ENCODE measurements around the gene PGAM2.
A peak's percentile ranks its signal among the peaks of the same experiment; 100 is the strongest.

PGAM2 gene

DNA sequence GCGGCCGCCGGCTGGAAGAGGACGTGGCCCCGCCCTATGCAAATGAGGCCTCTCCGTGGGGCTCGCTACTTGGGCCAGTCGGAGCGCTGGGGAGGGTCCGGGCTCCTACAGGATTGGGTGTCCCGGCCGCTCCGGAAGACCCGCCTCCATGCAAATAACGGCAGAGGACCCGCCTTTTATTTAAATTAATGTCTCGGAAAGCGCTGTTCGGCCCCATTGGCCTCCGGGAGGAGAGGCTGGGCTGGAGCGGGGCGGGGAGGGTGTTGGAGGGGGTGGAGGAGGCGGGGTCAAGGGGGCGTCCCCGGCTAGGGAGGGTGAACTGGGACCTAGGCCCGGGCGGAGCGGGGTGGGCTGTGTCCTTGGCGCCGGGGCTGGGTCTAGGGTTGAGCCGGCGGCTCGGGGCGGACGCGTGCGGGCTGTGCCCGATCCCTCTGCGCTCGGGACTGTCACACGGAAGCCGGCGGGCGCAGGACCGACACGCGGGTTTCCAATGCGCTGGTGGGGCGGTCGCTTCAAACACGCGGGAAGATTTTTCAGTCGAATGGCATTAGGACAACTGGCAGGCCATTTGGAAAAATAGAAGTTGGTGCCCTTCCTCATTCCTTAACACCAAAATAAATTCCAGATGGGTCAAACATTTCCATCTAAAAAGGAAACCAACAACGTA, 17.3 kb upstream of the PGAM2 start:
- Histone ChIP-seq H3K27me3 (ENCODE audit: control insufficient read depth in 1 of 2, insufficient read depth in 2 of 2, low read length in 2 of 2) (no peaks in the 10 kb centered on the region), H3K4me1 (ENCODE audit: control insufficient read depth in 1 of 2, insufficient read depth in 2 of 2, low read length in 2 of 2) (peaks cover 12 to 13% of the 10 kb centered on the region in 2 donors), H3K4me3 (ENCODE audit: low read depth in 1 of 2, low read length in 2 of 2) (peak overlapping the region; percentile 72), H3K9me3 (ENCODE audit: control insufficient read depth in 1 of 2, low read length in 2 of 2) (no peaks in the 10 kb centered on the region), H3K36me3 (ENCODE audit: control insufficient read depth in 1 of 2, insufficient read depth in 2 of 2, low read length in 2 of 2) (peaks cover 22 to 32% of the 10 kb centered on the region in 2 donors), H3K27ac (ENCODE audit: low read depth, low read length) (peak overlapping the region; percentile 82), H3K9ac (ENCODE audit: low read depth in 1 of 2, low read length in 2 of 2) (peak overlapping the region; percentile 58 to 67)

DNA sequence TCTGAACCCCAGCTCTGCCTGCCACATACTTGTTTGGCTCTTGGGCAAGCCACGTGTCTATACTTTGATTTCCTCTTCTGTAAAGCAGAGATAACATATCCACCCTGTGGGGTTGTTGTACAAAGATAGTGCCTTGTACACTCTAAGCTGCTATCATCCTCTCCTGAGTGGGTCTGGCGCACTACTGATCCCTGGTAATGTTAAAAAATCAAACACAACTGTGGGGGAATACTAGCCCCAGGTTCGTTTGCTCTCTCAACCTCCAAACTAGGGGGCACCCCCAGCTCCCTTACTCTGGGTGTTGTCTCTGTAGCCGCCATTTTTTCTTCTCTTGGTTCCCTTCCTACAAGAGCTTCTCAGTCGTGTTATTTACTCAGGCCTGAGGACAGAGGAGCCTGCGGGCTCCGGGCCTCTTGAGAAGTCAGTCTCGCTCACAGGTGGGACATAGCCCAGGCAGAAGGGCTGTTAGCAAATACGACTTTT, 15.9 kb upstream of the PGAM2 start:
- Histone ChIP-seq H3K27ac (ENCODE audit: low read depth, low read length) (no peak overlapping the region), H3K4me3 (ENCODE audit: low read depth in 1 of 2, low read length in 2 of 2) (peak overlapping the region; percentile 78 to 86), H3K4me1 (ENCODE audit: control insufficient read depth in 1 of 2, insufficient read depth in 2 of 2, low read length in 2 of 2) (peaks cover 13 to 16% of the 10 kb centered on the region in 2 donors), H3K36me3 (ENCODE audit: control insufficient read depth in 1 of 2, insufficient read depth in 2 of 2, low read length in 2 of 2) (peaks cover 22 to 45% of the 10 kb centered on the region in 2 donors), H3K27me3 (ENCODE audit: control insufficient read depth in 1 of 2, insufficient read depth in 2 of 2, low read length in 2 of 2) (no peaks in the 10 kb centered on the region), H3K9me3 (ENCODE audit: control insufficient read depth in 1 of 2, low read length in 2 of 2) (no peaks in the 10 kb centered on the region), H3K9ac (ENCODE audit: low read depth in 1 of 2, low read length in 2 of 2) (peak overlapping the region in 1 of 2 donors; percentile 69)

DNA sequence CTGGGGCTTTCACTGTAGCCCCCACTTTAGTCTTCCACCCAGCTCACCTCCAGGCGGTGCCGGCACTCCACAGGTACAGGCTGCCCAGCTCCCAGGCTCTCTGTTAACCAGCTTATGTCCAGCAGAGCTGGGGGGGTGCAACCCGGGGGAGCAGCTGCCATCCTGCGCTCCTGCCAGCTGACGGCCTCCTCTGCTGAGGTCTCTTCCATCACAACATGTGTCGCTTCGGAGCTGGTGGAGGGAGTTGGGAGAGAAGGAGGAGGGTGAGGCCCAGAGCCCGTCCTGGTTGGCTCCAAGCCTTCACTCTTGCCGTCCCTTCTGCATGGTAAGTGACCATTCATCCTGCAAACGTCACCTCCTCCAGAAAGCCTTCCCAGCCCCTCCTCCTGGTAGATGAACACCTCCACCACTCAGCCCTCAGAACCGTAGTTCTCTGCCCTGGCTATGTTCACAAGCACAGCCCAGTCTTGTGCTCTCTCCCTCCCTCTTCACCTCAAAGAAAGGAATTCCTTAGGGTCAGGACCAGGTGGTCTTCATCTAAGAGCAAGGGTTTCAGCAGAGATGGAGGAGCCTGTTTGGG, 15.4 kb upstream of the PGAM2 start:
- H3K36me3 ChIP-seq (ENCODE audit: control insufficient read depth in 1 of 2, insufficient read depth in 2 of 2, low read length in 2 of 2) = peaks cover 22 to 51% of the 10 kb centered on the region in 2 donors
- H3K27ac ChIP-seq (ENCODE audit: low read depth, low read length) = no peak overlapping the region
- peak overlapping the region in 1 of 2 donors; percentile 69 for H3K9ac ChIP-seq (ENCODE audit: low read depth in 1 of 2, low read length in 2 of 2)
- H3K4me1 ChIP-seq (ENCODE audit: control insufficient read depth in 1 of 2, insufficient read depth in 2 of 2, low read length in 2 of 2) = peaks cover 18 to 20% of the 10 kb centered on the region in 2 donors
- peak overlapping the region; percentile 78 to 86 for H3K4me3 ChIP-seq (ENCODE audit: low read depth in 1 of 2, low read length in 2 of 2)
- H3K27me3 ChIP-seq (ENCODE audit: control insufficient read depth in 1 of 2, insufficient read depth in 2 of 2, low read length in 2 of 2) = no peaks in the 10 kb centered on the region
- no peaks in the 10 kb centered on the region for H3K9me3 ChIP-seq (ENCODE audit: control insufficient read depth in 1 of 2, low read length in 2 of 2)

DNA sequence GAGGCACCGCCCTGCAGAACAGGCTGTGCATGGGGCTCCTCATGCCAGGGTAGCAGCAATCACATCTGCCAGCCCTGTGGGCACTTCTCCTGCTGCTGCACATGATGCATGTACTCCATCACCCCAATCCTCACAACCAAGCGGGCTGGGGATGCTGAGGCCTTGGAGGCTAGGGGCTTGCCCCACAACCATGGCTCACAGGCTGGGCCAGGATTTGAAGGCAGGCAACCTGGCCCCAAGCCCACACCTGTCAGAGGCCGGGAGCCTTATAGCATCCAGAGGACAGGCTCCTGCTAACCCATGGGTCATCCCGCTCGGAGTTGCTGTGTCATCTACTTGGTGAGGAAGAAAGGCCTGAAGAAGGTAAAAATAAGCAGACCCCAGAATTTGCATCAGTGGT, 14.8 kb upstream of the PGAM2 start:
- no peak overlapping the region for H3K4me3 ChIP-seq (ENCODE audit: low read depth in 1 of 2, low read length in 2 of 2)
- peaks cover 22 to 57% of the 10 kb centered on the region in 2 donors for H3K36me3 ChIP-seq (ENCODE audit: control insufficient read depth in 1 of 2, insufficient read depth in 2 of 2, low read length in 2 of 2)
- no peaks in the 10 kb centered on the region for H3K9me3 ChIP-seq (ENCODE audit: control insufficient read depth in 1 of 2, low read length in 2 of 2)
- no peak overlapping the region for H3K9ac ChIP-seq (ENCODE audit: low read depth in 1 of 2, low read length in 2 of 2)
- peaks cover 18 to 20% of the 10 kb centered on the region in 2 donors for H3K4me1 ChIP-seq (ENCODE audit: control insufficient read depth in 1 of 2, insufficient read depth in 2 of 2, low read length in 2 of 2)
- no peaks in the 10 kb centered on the region for H3K27me3 ChIP-seq (ENCODE audit: control insufficient read depth in 1 of 2, insufficient read depth in 2 of 2, low read length in 2 of 2)
- H3K27ac ChIP-seq (ENCODE audit: low read depth, low read length) = no peak overlapping the region

DNA sequence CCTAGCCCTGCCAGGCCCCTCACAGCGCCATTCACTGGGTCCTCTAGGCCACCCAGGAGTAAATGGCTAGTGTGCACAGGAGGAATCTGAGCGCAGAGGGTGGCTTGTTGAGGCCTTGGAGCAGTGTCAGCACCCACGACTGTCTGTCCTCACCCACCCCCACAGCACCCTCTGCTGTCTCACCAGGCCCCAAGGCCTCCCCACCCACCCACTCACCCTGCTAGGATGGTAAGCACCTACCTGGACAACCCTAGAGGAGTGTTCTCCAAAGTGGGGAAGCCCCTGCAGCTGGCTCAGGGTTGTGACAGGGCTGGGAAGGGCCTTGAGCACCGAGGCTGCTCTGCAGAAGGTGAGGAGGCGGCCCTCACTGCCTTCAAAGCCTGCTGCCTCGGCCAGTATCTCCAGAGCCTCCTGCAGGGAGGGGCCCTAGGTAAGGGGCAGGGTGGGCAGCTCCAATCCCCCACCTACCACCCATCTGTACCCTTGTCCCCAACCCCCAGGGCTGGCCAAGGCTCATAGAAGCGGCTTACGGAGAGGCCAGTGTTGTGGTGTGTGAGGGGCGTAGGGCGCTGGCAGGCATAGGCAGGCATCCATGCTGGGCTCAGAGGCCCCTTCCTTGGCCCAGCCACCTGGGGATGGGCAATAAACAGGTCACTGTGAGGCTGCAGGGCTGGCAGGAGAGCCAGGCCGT, 14.1 kb upstream of the PGAM2 start:
- peaks cover 18 to 20% of the 10 kb centered on the region in 2 donors for H3K4me1 ChIP-seq (ENCODE audit: control insufficient read depth in 1 of 2, insufficient read depth in 2 of 2, low read length in 2 of 2)
- peaks cover 22 to 60% of the 10 kb centered on the region in 2 donors for H3K36me3 ChIP-seq (ENCODE audit: control insufficient read depth in 1 of 2, insufficient read depth in 2 of 2, low read length in 2 of 2)
- no peaks in the 10 kb centered on the region for H3K9me3 ChIP-seq (ENCODE audit: control insufficient read depth in 1 of 2, low read length in 2 of 2)
- H3K9ac ChIP-seq (ENCODE audit: low read depth in 1 of 2, low read length in 2 of 2) = no peak overlapping the region
- no peaks in the 10 kb centered on the region for H3K27me3 ChIP-seq (ENCODE audit: control insufficient read depth in 1 of 2, insufficient read depth in 2 of 2, low read length in 2 of 2)
- H3K27ac ChIP-seq (ENCODE audit: low read depth, low read length) = no peak overlapping the region
- no peak overlapping the region for H3K4me3 ChIP-seq (ENCODE audit: low read depth in 1 of 2, low read length in 2 of 2)

DNA sequence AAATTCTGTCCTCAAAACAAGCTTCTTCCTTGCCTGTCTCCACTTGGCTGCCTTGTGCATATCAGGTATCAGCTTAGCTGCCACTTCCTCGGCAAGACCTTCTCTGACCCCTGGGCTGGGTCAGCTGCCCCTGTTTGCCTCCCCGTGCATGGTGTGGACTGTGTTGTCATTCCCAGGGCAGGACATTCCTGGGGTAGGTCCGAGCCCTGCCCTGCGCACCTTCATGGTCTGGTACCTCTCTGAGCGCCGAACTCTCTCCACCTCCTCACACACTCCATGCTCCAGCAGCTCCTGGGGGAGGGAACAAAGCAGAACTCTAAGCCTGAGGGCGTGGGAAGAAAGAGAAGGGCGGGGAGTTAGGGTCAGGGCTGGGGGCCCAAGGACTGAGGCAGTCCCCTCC, 13.2 kb upstream of the PGAM2 start:
- Histone ChIP-seq H3K36me3 (ENCODE audit: control insufficient read depth in 1 of 2, insufficient read depth in 2 of 2, low read length in 2 of 2) (peaks cover 22 to 68% of the 10 kb centered on the region in 2 donors), H3K4me1 (ENCODE audit: control insufficient read depth in 1 of 2, insufficient read depth in 2 of 2, low read length in 2 of 2) (peaks cover 23 to 29% of the 10 kb centered on the region in 2 donors), H3K9me3 (ENCODE audit: control insufficient read depth in 1 of 2, low read length in 2 of 2) (no peaks in the 10 kb centered on the region), H3K4me3 (ENCODE audit: low read depth in 1 of 2, low read length in 2 of 2) (no peak overlapping the region), H3K9ac (ENCODE audit: low read depth in 1 of 2, low read length in 2 of 2) (no peak overlapping the region), H3K27me3 (ENCODE audit: control insufficient read depth in 1 of 2, insufficient read depth in 2 of 2, low read length in 2 of 2) (no peaks in the 10 kb centered on the region), H3K27ac (ENCODE audit: low read depth, low read length) (no peak overlapping the region)

DNA sequence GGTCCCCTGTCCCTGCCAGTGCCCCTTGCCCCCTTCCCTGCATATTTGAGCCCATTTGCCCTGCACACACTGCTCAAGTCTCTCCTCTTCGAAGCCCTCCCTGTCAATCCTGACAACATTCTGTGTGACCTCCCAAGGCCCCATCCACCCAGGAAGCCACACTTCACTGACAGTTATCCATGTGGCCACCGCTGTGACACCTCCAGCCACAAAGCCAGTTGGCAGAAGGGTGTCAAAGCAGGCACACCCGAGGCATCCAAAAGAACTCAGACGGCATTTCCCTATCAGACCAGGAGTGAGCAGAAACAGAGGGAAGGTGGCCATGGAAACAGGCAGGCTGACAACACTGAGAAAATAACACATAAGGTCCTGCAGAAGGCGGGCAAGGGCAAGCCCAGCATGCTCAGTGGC, 12.3 kb upstream of the PGAM2 start:
- Histone ChIP-seq H3K36me3 (ENCODE audit: control insufficient read depth in 1 of 2, insufficient read depth in 2 of 2, low read length in 2 of 2) (peaks cover 29 to 77% of the 10 kb centered on the region in 2 donors), H3K4me1 (ENCODE audit: control insufficient read depth in 1 of 2, insufficient read depth in 2 of 2, low read length in 2 of 2) (peaks cover 32 to 38% of the 10 kb centered on the region in 2 donors), H3K4me3 (ENCODE audit: low read depth in 1 of 2, low read length in 2 of 2) (no peak overlapping the region), H3K9ac (ENCODE audit: low read depth in 1 of 2, low read length in 2 of 2) (no peak overlapping the region), H3K27ac (ENCODE audit: low read depth, low read length) (no peak overlapping the region), H3K27me3 (ENCODE audit: control insufficient read depth in 1 of 2, insufficient read depth in 2 of 2, low read length in 2 of 2) (no peaks in the 10 kb centered on the region), H3K9me3 (ENCODE audit: control insufficient read depth in 1 of 2, low read length in 2 of 2) (no peaks in the 10 kb centered on the region)

DNA sequence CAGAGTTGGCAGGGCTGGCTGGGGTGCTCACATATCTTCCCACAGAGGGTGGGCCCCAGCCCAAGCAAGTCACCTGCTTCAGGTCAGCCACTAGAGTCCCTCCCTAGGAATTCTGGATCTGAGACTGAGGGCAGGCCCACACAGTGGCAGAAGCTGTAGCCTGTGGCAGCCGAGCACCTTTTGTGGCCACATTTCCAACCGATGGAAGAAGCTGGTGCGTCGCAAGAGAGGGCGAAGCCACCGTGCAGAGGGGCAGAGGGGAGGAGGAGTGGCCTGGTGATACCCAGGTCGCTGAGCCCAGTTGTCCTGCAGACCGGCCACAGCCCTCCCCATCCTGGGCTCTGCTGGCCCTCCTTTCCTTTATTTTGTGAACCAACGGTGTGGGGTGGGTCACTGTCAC, 11.7 kb upstream of the PGAM2 start:
- no peak overlapping the region for H3K27ac ChIP-seq (ENCODE audit: low read depth, low read length)

DNA sequence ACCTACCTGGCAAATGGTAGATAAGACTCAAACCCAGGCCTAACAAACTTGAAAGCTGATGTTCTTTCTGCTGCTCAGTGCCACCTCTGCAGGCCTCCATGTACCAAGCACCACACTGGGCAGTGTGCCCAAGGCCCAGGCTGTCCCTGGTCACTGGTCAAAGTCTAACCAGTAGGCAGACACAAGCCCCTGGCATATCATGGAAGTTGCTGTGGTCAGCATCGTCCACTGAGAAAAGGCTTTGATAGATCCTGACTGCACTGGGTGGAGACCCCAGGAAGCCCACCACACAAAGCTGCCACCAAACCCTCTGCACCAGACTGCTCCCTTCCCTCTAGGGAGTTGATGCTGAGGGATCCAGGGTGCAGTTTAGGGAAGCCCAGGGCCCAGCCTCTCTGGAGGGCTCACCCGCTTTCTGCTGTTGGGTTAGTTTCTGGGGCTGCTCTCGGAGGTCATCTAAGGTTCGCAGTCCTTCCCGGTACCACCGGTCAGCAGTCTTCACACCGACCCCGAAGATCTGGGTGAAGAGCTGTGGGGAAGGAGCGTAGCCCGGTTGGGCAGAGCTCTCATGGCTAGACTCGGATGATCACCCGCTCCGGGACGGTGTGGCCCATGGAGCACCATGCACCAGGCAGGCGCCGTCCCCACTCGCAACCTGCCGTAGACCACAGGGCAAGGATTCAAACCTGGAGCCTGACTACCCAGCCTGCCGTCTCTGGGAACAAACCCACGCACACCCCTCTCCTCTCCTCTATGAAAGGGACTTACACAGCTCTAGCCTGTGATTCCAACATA, 10.9 kb upstream of the PGAM2 start:
- Histone ChIP-seq H3K4me3 (ENCODE audit: low read depth in 1 of 2, low read length in 2 of 2) (no peak overlapping the region), H3K27me3 (ENCODE audit: control insufficient read depth in 1 of 2, insufficient read depth in 2 of 2, low read length in 2 of 2) (no peaks in the 10 kb centered on the region), H3K4me1 (ENCODE audit: control insufficient read depth in 1 of 2, insufficient read depth in 2 of 2, low read length in 2 of 2) (peaks cover 43 to 45% of the 10 kb centered on the region in 2 donors), H3K36me3 (ENCODE audit: control insufficient read depth in 1 of 2, insufficient read depth in 2 of 2, low read length in 2 of 2) (peaks cover 31 to 78% of the 10 kb centered on the region in 2 donors), H3K27ac (ENCODE audit: low read depth, low read length) (no peak overlapping the region), H3K9ac (ENCODE audit: low read depth in 1 of 2, low read length in 2 of 2) (no peak overlapping the region), H3K9me3 (ENCODE audit: control insufficient read depth in 1 of 2, low read length in 2 of 2) (no peaks in the 10 kb centered on the region)

More for the DNA sequence above, 11.7 kb upstream of the PGAM2 start:
- H3K4me3 ChIP-seq (ENCODE audit: low read depth in 1 of 2, low read length in 2 of 2) = no peak overlapping the region
- no peak overlapping the region for H3K9ac ChIP-seq (ENCODE audit: low read depth in 1 of 2, low read length in 2 of 2)
- H3K27me3 ChIP-seq (ENCODE audit: control insufficient read depth in 1 of 2, insufficient read depth in 2 of 2, low read length in 2 of 2) = no peaks in the 10 kb centered on the region
- H3K36me3 ChIP-seq (ENCODE audit: control insufficient read depth in 1 of 2, insufficient read depth in 2 of 2, low read length in 2 of 2) = peaks cover 31 to 78% of the 10 kb centered on the region in 2 donors
- H3K9me3 ChIP-seq (ENCODE audit: control insufficient read depth in 1 of 2, low read length in 2 of 2) = no peaks in the 10 kb centered on the region
- H3K4me1 ChIP-seq (ENCODE audit: control insufficient read depth in 1 of 2, insufficient read depth in 2 of 2, low read length in 2 of 2) = peaks cover 38 to 44% of the 10 kb centered on the region in 2 donors

All from duodenal mucosa (tissue), 2 donors.